Smooth muscle cell of the coronary artery (primary cell): ENCODE data around the gene ZMYND12. TPM values are rescaled to one million over a fixed set of nuclear protein-coding genes. Genes with fewer than 3 reads are reported as not detected.

Source experiments
- total RNA-seq: library from RNA; depleted of rRNA; stranded (reverse); fragments of >200 nt; gene quantifications from 2 replicates; pipeline ENCODE4 v1.2.3, GENCODE V29; 2014; ENCODE audit warnings: low replicate concordance

The ZMYND12 gene
- total RNA-seq, result 0.15 and 0.59 TPM in 2 replicates

DNA sequence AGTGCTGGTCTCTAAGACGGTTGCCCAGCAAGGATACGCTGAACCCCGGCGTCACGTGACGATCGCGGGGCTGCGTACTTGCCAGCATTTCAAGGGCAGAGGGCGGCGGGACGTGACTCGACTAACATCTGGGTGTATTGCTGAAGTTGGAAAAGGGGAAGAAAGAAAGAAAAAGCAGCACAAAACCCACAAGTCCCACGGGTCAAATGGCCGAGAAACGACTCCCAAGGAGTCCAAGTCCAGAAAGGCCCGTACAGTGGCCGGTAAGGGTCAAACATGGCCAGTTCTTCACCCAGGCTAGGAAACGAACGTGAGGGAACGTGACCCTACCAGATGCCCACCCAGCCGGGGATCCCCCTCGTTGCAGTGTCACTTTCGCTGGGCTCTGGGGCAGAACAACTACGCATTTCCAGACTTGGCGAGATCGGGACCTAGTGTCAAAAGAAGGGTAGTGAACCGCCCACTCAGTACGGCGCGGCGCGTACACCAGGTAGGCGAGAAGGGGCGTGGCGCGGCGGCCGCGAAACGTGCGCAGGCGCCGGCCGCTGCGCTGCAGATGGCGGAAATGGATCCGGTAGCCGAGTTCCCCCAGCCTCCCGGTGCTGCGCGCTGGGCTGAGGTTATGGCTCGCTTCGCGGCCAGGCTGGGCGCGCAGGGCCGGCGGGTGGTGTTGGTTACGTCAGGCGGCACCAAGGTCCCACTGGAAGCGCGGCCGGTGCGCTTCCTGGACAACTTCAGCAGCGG lies at the start of gene ZMYND12, which contains the start of gene PPCS:
TSS of gene ZMYND12 (minus strand) at position 13 of the 744 bp plus-strand sequence. CDS start 25 bp downstream, outside the sequence.
TSS of gene PPCS (plus strand) at position 534 of the 744 bp plus-strand sequence. CDS start at position 557, 23 bp downstream.

GRCh38 chr1:42462828-42463763 lies 7.3 kb upstream of the ZMYND12 start, which contains the start of gene CCDC30:
Gene CCDC30 (plus strand): TSS chr1:42463286. CDS start chr1:42480552, 17,266 bp downstream.

GRCh38 chr1:42380586-42381279 lies 75.1 kb downstream of the ZMYND12 start, which contains the start of gene RIMKLA:
Gene RIMKLA (plus strand): TSS chr1:42380792. CDS start chr1:42380935, 143 bp downstream.

Other genes starting within 250 kb of the ZMYND12 start
- 9.7 and 9.9 TPM in 2 replicates for gene FOXJ3, start 120.8 kb downstream of the ZMYND12 start, total RNA-seq
- gene RIMKLA, start 75.2 kb downstream of the ZMYND12 start, total RNA-seq, result not detected in 2 replicates
- gene PPCS, start 521 bp upstream of the ZMYND12 start, total RNA-seq, result 10.6 and 22.7 TPM in 2 replicates
- 0.38 and 1.8 TPM in 2 replicates for gene CCDC30, start 7.3 kb upstream of the ZMYND12 start, total RNA-seq
- 20.9 and 28.3 TPM in 2 replicates for gene PPIH, start 202.4 kb upstream of the ZMYND12 start, total RNA-seq
- gene YBX1, start 226.4 kb upstream of the ZMYND12 start, total RNA-seq, result 851 and 971 TPM in 2 replicates